Right kidney (tissue), 9 donors: ENCODE measurements around the gene OIP5.
"Not testable (repeated sequence)": the region's sequence is repeated elsewhere in the genome, so short reads cannot be mapped to it uniquely, and the experiment has no call there.

Experiments
- DNase-seq: peaks from one replicate; pipeline ENCODE4 v3.0.0-alpha.2; 2016
- long read RNA-seq, 8 donors: transcript quantifications; one replicate each; lab custom pipeline, GENCODE V29; 2026

The OIP5 gene
- long read RNA-seq, donor 1, transcript OIP5-201 (5 exons, 1,236 nt) = major isoform, 12 of 205 reads
- long read RNA-seq, donor 1, partial matches to known transcripts = 122 of 205 reads
- long read RNA-seq, donor 1, other reads (novel, unspliced or antisense) = 71 of 205 reads
- long read RNA-seq, donor 2, partial matches to known transcripts = 0 of 5 reads
- long read RNA-seq, donor 2, other reads (novel, unspliced or antisense) = 0 of 5 reads
- long read RNA-seq, donor 3, partial matches to known transcripts = 0 of 3 reads
- long read RNA-seq, donor 3, other reads (novel, unspliced or antisense) = 0 of 3 reads
- long read RNA-seq, donor 4, partial matches to known transcripts = 0 of 1 reads
- long read RNA-seq, donor 4, other reads (novel, unspliced or antisense) = 0 of 1 reads
- long read RNA-seq, donor 5, transcript OIP5-201 (5 exons, 1,236 nt) = major isoform, 11 of 227 reads
- long read RNA-seq, donor 5, partial matches to known transcripts = 174 of 227 reads
- long read RNA-seq, donor 5, other reads (novel, unspliced or antisense) = 41 of 227 reads
- long read RNA-seq, donor 6, transcript OIP5-201 (5 exons, 1,236 nt) = major isoform, 5 of 5 reads
- long read RNA-seq, donor 6, partial matches to known transcripts = 0 of 5 reads
- long read RNA-seq, donor 6, other reads (novel, unspliced or antisense) = 0 of 5 reads
- long read RNA-seq, donor 7 = 0 reads
- long read RNA-seq, donor 8, partial matches to known transcripts = 119 of 171 reads
- long read RNA-seq, donor 8, other reads (novel, unspliced or antisense) = 48 of 171 reads

- DNase-seq = peak; percentile 96
These were observed at the start of gene OIP5, which contains the start of gene NUSAP1 for GRCh38 chr15:41332194-41333025. Gene OIP5, minus strand, starts transcription at chr15:41332591. Its CDS starts 30 bp downstream, at chr15:41332561. Gene NUSAP1, plus strand, starts transcription at chr15:41332881. Its CDS starts 77 bp downstream, at chr15:41332958.

- no peak for DNase-seq
These were observed 45.6 kb upstream of the OIP5 start for GRCh38 chr15:41377978-41378377.

GRCh38 chr15:41367418-41367817 lies 35.0 kb upstream of the OIP5 start:
- no peak for DNase-seq

GRCh38 chr15:41354371-41354770 lies 22.0 kb upstream of the OIP5 start:
- no peak for DNase-seq

- DNase-seq = no peak
These were observed 17.8 kb upstream of the OIP5 start for GRCh38 chr15:41350057-41350717.

GRCh38 chr15:41347236-41347635 lies 14.8 kb upstream of the OIP5 start:
- no peak for DNase-seq

- DNase-seq = no peak
These were observed 9.1 kb upstream of the OIP5 start for GRCh38 chr15:41341519-41341918.

- no peak for DNase-seq
These were observed 7.9 kb upstream of the OIP5 start for GRCh38 chr15:41340189-41340695.

- no peak for DNase-seq
These were observed 5.5 kb upstream of the OIP5 start for GRCh38 chr15:41337631-41338522.

GRCh38 chr15:41337047-41337446 lies 4.7 kb upstream of the OIP5 start:
- DNase-seq = no peak

- DNase-seq = no peak
These were observed 4.2 kb upstream of the OIP5 start for GRCh38 chr15:41336549-41336948.

GRCh38 chr15:41334293-41335120 lies 2.1 kb upstream of the OIP5 start:
- DNase-seq = peak; percentile 10

- DNase-seq = no peak
These were observed 703 bp upstream of the OIP5 start for GRCh38 chr15:41333026-41333562.

GRCh38 chr15:41331833-41332193 lies 578 bp downstream of the OIP5 start:
- no peak for DNase-seq

- peak; percentile 27 for DNase-seq
These were observed 1.1 kb downstream of the OIP5 start for GRCh38 chr15:41331281-41331680.

GRCh38 chr15:41323611-41324010 lies 8.8 kb downstream of the OIP5 start:
- no peak for DNase-seq

GRCh38 chr15:41320805-41321330 lies 11.5 kb downstream of the OIP5 start:
- DNase-seq = not testable (repeated sequence)

GRCh38 chr15:41309226-41309905 lies 23.0 kb downstream of the OIP5 start:
- no peak for DNase-seq

- DNase-seq = no peak
These were observed 24.7 kb downstream of the OIP5 start for GRCh38 chr15:41307679-41308078.
